Transverse colon (tissue), 4 donors: ENCODE measurements around the gene ZNF506. TPM values are rescaled to one million over a fixed set of nuclear protein-coding genes. Genes with fewer than 3 reads are reported as not detected.
"Not testable (repeated sequence)": the region's sequence is repeated elsewhere in the genome, so short reads cannot be mapped to it uniquely, and the experiment has no call there.

Source experiments
- DNase-seq: peaks from one replicate; pipeline ENCODE4 v3.0.0-alpha.2; 2019
- H3K27ac ChIP-seq, 4 donors: fragments of 200-600 bp; sonication (generic); 2 replicates each; pipeline ENCODE4 v1.5.1; 2016 to 2018; ENCODE audit warnings: inconsistent platforms in 4 of 4
- H3K27me3 ChIP-seq: fragments of 200-600 bp; sonication (generic); 2 replicates; pipeline ENCODE4 v1.5.1; 2017; ENCODE audit warnings: inconsistent platforms
- H3K36me3 ChIP-seq, 4 donors: fragments of 200-600 bp; sonication (generic); 2 replicates each; pipeline ENCODE4 v1.5.1; 2017 to 2019; ENCODE audit warnings: inconsistent platforms in 4 of 4
- H3K4me1 ChIP-seq, 4 donors: fragments of 200-600 bp; sonication (generic); 2 replicates each; pipeline ENCODE4 v1.5.1; 2017 to 2020; ENCODE audit warnings: inconsistent platforms in 4 of 4
- H3K4me3 ChIP-seq, 4 donors: fragments of 200-600 bp; sonication (generic); 1 replicate in 1 of 4; 2 replicates in 3 of 4; pipeline versions ENCODE4 v1.5.1 to v1.6.1; 2017 to 2019; ENCODE audit warnings: inconsistent platforms in 4 of 4
- H3K9me3 ChIP-seq, 2 donors: fragments of 200-600 bp; sonication (generic); 2 replicates each; pipeline ENCODE4 v1.5.1; 2017 to 2019; ENCODE audit warnings: inconsistent platforms in 2 of 2
- CTCF ChIP-seq, 5 experiments: fragments of 200-600 bp in 3 of 5; fragments of 450-650 bp in 2 of 5; sonication (generic) in 3 of 5; IDR thresholded peaks; 1 replicate in 2 of 5; 2 replicates in 3 of 5; pipeline ENCODE4 v1.5.1; 2016 to 2017; ENCODE audit warnings: antibody characterized with exemption in 5 of 5, inconsistent platforms in 3 of 5, mild to moderate bottlenecking in 2 of 5, moderate library complexity in 1 of 5
- EP300 ChIP-seq: sonication (generic); formaldehyde crosslinking; IDR thresholded peaks from one replicate; pipeline ENCODE4 v1.6.1; 2017; ENCODE audit warnings: antibody characterized with exemption, low read depth
- POLR2A ChIP-seq: fragments of 450-650 bp; IDR thresholded peaks from one replicate; pipeline ENCODE4 v1.6.1; 2016; ENCODE audit warnings: antibody characterized with exemption, mild to moderate bottlenecking, moderate library complexity
- POLR2AphosphoS5 ChIP-seq, 3 donors: sonication (generic); formaldehyde crosslinking; IDR thresholded peaks; one replicate each; pipeline ENCODE4 v1.6.1; 2016; ENCODE audit warnings: antibody characterized with exemption in 3 of 3
- WGBS, 2 donors: methylation state at CpG; one replicate each; pipeline ENCODE4 v1.1.5; 2018; ENCODE audit warnings: low coverage in 1 of 2; 5-methylcytosine and 5-hydroxymethylcytosine counted together
- in situ Hi-C, 4 donors: fragments of 200-750 bp; cut with MboI; loops; one replicate each; pipeline versions ENCODE4 v1.15.0 to v1.15.1; 2017; ENCODE audit warnings: low sequenced_read_pairs in 3 of 4, low pct_ligation_motif_present in 1 of 4, low pct_unique_long_range_greater_than_20kb in 1 of 4
- intact Hi-C: fragments of 100-400 bp; cut with DNase I; formaldehyde crosslinking; loops from one replicate; pipeline ENCODE4 v1.15.1; 2023; ENCODE audit warnings: low total_unique reads
- small RNA-seq, 4 donors: library from RNA; depleted of rRNA; stranded (forward); fragments of <200 nt; gene quantifications; one replicate each; pipeline ENCODE3, GENCODE V24; 2016
- total RNA-seq, 4 donors: library from RNA; depleted of rRNA; stranded (reverse); fragments of >200 nt; gene quantifications; one replicate each; pipeline ENCODE4 v1.1.0, GENCODE V29; 2016

Gene ZNF506
- total RNA-seq, 4 donors from 2014 or later = 11.6 to 43.2 (median 25.4) TPM

- Histone ChIP-seq H3K4me1 (no peaks in the 10 kb centered on the region), H3K27ac (no peak overlapping the region), H3K4me3 (no peak overlapping the region), H3K36me3 (no peaks in the 10 kb centered on the region), H3K9me3 (no peaks in the 10 kb centered on the region), H3K27me3 (no peaks in the 10 kb centered on the region)
- in situ Hi-C loops (no loop called here), intact Hi-C loops (no loop called here)
- no peak for DNase-seq
- WGBS, 2 donors = 90 to 93% methylated on average over 8 to 17 of the region's 17 CpGs
- TF ChIP-seq CTCF (IDR thresholded peaks at IDR 0.05) (no peak), POLR2AphosphoS5 (IDR thresholded peaks at IDR 0.05) (no peak), EP300 (no peak), POLR2A (no peak)
Observed at GRCh38 chr19:19744641-19745040, 76.9 kb downstream of the ZNF506 start.

GRCh38 chr19:19743921-19744320 lies 77.6 kb downstream of the ZNF506 start:
- H3K4me3 ChIP-seq, H3K27ac ChIP-seq, DNase-seq, intact Hi-C loops, H3K27me3 ChIP-seq, H3K4me1 ChIP-seq, H3K36me3 ChIP-seq, H3K9me3 ChIP-seq, in situ Hi-C loops: not testable (repeated sequence)
- WGBS, 2 donors = 85% methylated on average over 6 of the region's 6 CpGs; no CpG with 5 or more reads in 1 of the 2 donors

DNA sequence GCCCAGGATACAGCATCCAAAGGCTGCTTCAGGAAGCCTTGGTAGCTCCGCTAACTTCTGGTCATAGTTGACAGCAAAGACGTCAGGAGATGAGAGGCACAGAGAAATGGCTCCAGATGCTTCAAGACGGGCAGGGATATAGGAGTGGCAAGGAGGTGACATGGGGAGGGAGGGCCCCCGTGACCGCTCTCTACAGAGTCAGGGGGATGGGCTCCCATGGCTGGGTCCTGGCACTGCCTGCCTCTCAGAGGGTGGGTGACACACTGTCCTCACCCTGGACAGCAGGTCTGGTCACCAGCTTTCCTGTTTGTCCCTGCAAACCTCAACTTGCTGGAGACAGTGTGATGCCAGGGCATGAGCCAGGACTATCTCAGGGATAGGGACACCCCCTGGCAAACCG lies 78.4 kb downstream of the ZNF506 start:
- WGBS, 2 donors = 89% methylated on average over 6 of the region's 6 CpGs; no CpG with 5 or more reads in 1 of the 2 donors
- TF ChIP-seq EP300 (no peak), POLR2A (no peak), CTCF (IDR thresholded peaks at IDR 0.05) (no peak), POLR2AphosphoS5 (IDR thresholded peaks at IDR 0.05) (no peak)
- Histone ChIP-seq H3K9me3 (no peaks in the 10 kb centered on the region), H3K27ac (no peak overlapping the region), H3K4me3 (no peak overlapping the region), H3K4me1 (no peaks in the 10 kb centered on the region), H3K36me3 (no peaks in the 10 kb centered on the region), H3K27me3 (no peaks in the 10 kb centered on the region)
- no peak for DNase-seq
- intact Hi-C loops (no loop called here), in situ Hi-C loops (no loop called here)

DNA sequence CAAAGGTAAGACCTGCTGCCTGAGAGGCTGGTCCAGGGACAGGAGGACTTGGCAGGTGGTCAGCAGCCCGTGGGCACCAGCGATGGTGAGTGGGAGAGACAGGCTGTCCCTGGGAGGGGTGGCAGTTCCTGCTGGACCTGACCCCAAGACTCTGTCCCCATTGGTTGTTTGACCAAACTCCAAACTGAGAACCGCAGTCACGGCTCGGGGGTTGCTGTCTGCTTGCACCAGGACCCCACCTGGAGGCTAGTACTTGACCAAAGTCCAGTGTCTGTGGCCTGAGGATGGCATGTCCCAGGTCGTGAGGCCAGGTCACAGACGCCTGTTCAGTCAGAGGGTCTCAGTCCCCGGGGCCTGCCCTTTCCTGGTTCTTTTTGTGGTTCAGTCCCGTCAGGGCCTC lies 78.8 kb downstream of the ZNF506 start:
- H3K4me1 ChIP-seq = no peaks in the 10 kb centered on the region
- H3K4me3 ChIP-seq = no peak overlapping the region
- no peaks in the 10 kb centered on the region for H3K27me3 ChIP-seq
- H3K36me3 ChIP-seq = no peaks in the 10 kb centered on the region
- TF ChIP-seq CTCF (IDR thresholded peaks at IDR 0.05) (no peak), EP300 (no peak), POLR2AphosphoS5 (IDR thresholded peaks at IDR 0.05) (no peak), POLR2A (no peak)
- intact Hi-C loops (no loop called here), in situ Hi-C loops (no loop called here)
- 87% methylated on average over 9 of the region's 9 CpGs; no CpG with 5 or more reads in 1 of the 2 donors for WGBS, 2 donors
- H3K9me3 ChIP-seq = no peaks in the 10 kb centered on the region
- H3K27ac ChIP-seq = no peak overlapping the region
- no peak for DNase-seq

Small RNAs within 50 kb of the gene (small RNA-seq; reads per million reads assigned to genes)
- 0 reads per million in 4 donors for gene AC011477.5

Other genes with a start within 250 kb of the ZNF506 start
- gene PBX4, start 203.1 kb downstream of the ZNF506 start, total RNA-seq = 10 to 100 TPM in 1 of 4 donors, 1 to 10 TPM in 3; 1.9 to 11.9 (median 5.1) TPM
- gene LPAR2, start 193.5 kb downstream of the ZNF506 start, total RNA-seq = 10 to 100 TPM; 19.2 to 52.5 (median 32.6) TPM
- gene GMIP, start 178.1 kb downstream of the ZNF506 start, total RNA-seq = 10 to 100 TPM; 17.3 to 84.9 (median 27.2) TPM
- 100 to 1,000 TPM; 112 to 929 (median 402) TPM for gene ATP13A1, start 158.1 kb downstream of the ZNF506 start, total RNA-seq
- gene ZNF101, start 152.9 kb downstream of the ZNF506 start, total RNA-seq = 10 to 100 TPM in 3 of 4 donors, 1 to 10 TPM in 1; 6.8 to 16.8 (median 11.1) TPM
- gene ZNF14, start 88.6 kb downstream of the ZNF506 start, total RNA-seq = 10 to 100 TPM in 1 of 4 donors, 1 to 10 TPM in 2, under 1 TPM in 1; 0.37 to 10.0 (median 4.6) TPM
- gene ZNF253, start 44.1 kb upstream of the ZNF506 start, total RNA-seq = 10 to 100 TPM in 3 of 4 donors, 1 to 10 TPM in 1; 3.7 to 41.6 (median 12.6) TPM
- gene ZNF93, start 79.2 kb upstream of the ZNF506 start, total RNA-seq = 1 to 10 TPM in 2 of 4 donors, under 1 TPM in 1, not detected in 1; 0.40 to 5.4 (median 3.8) TPM
- gene ZNF682, start 217.8 kb upstream of the ZNF506 start, total RNA-seq = 1 to 10 TPM in 3 of 4 donors, not detected in 1; 4.8 to 6.0 (median 5.5) TPM